Measurements from ENCODE around the gene RPL6.
"Not testable (repeated sequence)": the region's sequence is repeated elsewhere in the genome, so short reads cannot be mapped to it uniquely, and the experiment has no call there.

Gene RPL6

DNA sequence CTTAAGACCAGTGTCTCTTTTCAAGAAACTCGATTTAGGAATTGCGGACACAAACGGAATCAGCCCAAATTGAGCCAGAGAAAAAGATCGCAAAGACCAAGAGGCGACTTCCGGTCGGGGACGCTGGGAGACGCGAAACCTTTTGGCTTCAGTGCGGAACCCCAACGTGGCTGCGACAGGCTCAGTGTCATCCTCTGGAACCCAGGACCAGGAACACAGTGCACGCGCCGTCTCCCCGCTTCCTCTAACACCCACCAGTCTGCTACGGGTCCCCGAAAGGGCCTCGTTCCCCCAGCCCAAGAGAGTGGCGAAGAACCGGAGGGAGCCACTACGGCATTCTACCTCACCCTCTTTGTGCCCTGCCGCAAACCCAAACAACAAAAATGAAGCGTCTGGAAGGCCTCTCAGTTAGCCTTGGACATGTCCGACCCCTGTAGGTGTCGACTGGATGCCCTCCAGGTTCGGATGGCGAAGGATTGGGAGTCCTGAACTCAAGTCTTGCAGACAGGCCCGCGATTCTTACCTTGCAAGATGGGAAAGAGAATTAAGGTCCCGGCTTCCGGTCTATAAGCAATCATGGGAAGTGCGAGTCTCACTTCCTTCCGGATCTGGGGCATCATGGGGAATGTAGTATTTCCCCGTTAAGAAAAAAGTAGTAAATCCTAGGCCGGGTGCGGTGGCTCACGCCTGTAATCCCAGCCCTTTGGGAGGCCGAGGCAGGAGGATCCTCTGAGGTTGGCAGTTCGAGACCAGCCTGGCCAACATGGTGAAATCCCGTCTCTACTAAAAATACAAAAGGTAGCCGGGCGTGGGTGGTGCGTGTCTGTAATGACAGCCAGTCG, at the start of gene RPL6:
Gene RPL6, minus strand, starts transcription at position 542 of the 842 bp plus-strand sequence. CDS start 949 bp downstream, outside the sequence.
- DNase-seq (ENCODE audit: low read depth in 2 of 2) = peak; percentile 60 to 61

DNA sequence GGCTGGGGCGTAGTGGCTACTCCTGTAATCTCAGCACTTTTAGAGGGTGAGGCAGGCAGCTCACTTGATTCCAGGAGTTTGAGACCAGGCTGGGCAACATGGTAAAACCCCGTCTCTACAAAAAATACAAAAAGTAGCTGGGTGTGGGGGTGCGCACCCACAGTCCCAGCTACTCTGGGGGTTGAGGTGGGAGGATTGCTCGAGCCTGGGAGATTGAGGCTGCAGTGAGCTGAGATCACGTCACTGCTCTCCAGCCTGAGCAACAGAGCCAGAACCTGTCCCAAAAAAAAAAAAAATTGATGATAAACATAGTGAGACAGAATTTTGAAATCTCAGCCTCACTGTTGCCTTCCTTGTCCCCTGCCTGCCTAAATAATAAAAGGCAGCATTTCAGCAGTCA, 49.3 kb upstream of the RPL6 start:
- DNase-seq (ENCODE audit: low read depth in 2 of 2) = no peak

DNA sequence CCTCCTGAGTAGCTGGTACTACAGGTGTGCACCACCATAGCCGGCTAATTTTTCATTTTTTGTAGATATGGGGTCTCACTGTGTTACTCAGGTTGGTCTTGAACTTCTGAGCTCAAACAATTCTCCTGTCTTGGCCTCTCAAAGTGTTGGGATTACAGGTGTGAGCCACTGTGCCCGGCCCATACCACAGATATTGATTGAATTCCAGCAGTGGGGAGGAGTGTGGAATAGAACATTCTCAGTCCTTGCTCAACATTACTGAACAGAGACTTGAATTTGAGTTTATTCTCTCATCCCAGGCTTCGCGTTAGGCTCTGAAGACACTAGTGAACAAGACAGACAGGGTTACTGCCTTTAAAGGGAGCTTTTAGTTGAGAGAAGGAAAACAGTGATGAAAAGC, 48.9 kb upstream of the RPL6 start:
- no peak for DNase-seq (ENCODE audit: low read depth in 2 of 2)

DNA sequence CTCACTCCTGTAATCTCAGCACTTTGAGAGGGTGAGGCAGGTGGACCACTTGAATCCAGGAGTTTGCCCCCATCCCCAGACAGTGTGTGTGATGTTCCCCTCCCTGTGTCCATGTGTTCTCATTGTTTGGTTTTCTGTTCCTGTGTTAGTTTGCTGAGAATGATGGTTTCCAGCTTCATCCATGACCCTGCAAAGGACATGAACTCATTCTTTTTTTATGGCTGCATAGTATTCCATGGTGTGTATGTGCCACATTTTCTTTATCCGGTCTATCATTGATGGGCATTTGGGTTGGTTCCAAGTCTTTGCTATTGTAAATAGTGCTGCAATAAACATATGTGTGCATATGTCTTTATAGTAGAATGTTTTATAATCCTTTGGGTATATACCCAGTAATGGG, 47.7 kb upstream of the RPL6 start:
- not testable (repeated sequence) for DNase-seq (ENCODE audit: low read depth in 2 of 2)

DNA sequence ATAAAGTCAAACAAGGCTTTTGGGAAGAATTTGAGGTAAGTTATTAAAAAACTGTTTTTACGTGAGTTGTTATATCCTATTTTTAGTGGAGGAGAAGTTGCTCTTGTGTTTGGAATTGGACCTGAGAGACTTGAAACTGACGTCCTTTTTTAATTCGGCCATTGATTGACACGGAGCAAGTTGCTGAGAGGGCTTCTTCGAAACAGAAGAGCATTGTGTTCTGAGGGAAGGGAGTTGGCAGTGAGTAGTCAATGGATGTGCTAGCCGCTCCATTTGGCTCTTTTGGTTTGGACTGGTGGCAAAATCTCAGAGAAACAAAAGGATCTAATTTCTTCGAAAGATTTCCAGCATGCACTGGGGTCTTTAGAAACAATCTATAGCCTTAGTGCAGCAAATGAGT, 46.6 kb upstream of the RPL6 start:
- DNase-seq (ENCODE audit: low read depth in 2 of 2) = no peak

DNA sequence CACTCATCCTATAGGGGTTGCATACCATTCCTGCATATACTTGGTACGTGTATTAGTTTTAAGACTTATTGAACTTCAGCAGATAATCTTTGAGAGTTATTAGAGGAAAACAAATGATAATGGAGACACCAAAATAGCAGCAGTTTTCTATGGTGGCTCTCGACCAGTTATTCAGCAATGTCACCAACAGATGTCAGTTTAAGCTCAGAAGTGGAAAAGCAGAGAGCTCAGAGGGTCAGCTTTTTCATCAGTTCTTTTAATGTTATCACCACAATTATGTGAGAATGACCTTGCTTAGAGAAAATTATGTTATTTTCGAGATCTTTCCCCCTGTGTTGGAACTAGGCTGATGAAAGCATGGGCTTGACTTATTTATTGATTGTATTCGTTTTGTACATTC, 41.3 kb upstream of the RPL6 start:
- no peak for DNase-seq (ENCODE audit: low read depth in 2 of 2)

DNA sequence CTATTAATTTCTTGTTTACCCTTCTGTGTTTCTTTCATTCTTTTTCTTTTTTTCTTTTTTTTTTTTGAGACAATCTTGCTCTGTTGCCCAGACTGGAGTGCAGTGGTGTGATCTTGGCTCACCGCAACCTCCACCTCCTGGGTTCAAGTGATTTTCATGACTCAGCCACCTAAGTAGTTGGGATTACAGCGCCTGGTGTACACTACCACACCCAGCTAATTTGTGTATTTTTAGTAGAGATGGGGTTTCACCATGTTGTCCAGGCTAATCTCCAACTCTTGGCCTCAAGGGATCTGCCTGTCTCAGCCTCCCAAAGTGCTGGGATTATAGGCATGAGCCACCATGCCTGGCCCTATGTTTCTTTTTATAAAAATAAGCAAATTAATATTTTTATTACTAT, 38.8 kb upstream of the RPL6 start:
- DNase-seq (ENCODE audit: low read depth in 2 of 2) = not testable (repeated sequence)

DNA sequence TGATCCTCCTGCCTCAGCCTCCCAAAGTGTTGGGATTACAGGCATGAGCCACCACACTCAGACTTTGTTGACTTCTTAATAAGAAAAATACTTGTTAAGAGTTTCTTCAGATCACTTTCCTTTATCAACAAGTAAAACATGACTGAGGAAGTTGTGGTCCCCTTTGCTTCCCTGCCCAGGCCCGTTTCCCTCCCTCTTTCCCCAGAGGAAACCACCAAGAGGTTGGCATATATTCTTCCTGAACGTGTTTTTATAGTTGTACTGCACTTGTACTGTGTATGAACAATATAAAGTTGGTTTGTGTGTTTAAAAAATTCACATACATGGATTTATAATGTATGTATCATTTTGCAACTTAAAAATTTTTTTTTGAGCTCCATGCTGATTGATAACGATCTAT, 37.7 kb upstream of the RPL6 start:
- DNase-seq (ENCODE audit: low read depth in 2 of 2) = no peak

DNA sequence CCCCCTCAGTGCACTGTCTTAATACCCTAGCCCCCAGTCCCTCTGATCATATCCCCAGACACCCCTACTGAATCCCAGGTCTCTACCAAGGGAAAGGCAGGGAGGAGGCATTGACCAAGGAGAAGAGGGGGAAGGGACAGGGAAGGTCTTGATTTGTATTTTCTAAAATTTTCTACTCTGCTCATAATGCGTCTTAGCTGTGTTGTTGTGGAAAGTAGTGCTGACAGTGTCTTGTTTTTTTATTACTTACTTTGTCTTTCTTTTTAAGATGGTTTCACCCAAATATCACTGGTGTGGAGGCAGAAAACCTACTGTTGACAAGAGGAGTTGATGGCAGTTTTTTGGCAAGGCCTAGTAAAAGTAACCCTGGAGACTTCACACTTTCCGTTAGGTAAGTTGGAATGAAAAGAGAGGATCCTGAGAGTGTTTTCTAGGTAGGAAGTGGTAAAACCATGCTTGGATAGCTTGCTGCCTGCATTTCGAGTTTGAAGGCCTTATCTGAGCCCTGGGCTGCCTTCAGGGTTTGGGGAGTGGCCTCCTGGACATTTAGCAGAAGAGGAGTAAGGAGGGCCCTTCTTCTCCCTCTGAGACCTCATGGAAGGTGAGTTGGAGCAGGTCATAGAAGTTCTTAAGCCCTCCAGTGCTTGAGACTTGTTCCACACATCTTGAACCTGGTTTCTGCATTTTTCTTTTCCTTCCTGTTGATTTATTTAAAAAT, 36.8 kb upstream of the RPL6 start:
- DNase-seq (ENCODE audit: low read depth in 2 of 2) = no peak

DNA sequence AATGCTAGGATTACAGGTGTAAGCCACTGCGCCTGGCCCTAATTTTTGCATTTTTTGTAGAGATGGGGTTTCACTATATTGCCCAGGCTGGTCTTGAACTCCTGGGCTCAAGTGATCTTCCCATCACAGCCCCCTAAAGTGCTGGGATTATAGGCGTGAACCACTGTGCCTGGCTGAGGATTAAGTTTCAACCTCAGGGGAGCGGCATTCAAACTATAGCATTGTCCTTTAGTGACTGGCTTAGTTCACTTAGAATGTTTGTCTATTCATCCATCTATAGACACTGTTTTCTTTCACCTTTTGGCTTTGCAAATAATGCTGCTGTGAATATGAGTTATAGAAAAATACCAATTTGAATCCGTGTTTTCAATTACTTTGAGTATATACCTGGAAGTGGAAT, 34.5 kb upstream of the RPL6 start:
- DNase-seq (ENCODE audit: low read depth in 2 of 2) = no peak

DNA sequence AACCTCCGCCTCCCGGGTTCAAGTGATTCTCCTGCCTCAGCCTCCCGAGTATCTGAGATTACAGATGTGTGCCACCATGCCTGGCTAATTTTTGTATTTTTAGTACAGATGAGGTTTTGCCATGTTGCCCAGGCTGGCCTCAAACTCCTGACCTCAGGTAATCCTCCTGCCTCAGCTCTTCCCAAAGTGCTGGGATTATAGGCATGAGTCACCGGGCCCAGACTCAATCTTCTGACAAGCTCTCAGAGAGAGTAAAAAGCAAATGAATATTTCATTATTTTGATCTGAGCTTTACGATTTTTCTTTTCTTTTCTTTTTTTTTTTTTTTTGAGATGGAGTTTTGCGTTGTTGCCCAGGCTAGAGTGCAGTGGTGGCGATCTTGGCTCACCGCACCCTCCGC, 31.2 kb upstream of the RPL6 start:
- not testable (repeated sequence) for DNase-seq (ENCODE audit: low read depth in 2 of 2)

DNA sequence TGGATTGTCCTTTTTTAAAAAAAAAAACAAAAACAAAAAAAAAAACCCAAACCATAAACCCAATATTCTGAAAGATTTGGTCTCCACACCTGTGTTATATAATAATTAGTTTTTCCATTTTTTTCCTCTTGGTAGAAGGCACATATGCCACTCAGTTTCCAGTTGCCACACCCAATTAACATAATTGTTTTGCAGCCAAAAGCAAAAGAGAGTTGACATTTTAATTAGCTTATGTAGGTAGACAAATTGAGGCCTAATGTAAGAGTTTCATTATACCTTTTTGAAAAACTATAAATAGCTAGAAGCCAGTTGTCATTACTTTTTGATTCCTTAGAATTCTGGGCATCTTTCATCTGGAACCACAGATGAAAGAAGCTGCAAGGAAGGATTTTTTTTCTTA, 30.4 kb upstream of the RPL6 start:
- DNase-seq (ENCODE audit: low read depth in 2 of 2) = no peak

DNA sequence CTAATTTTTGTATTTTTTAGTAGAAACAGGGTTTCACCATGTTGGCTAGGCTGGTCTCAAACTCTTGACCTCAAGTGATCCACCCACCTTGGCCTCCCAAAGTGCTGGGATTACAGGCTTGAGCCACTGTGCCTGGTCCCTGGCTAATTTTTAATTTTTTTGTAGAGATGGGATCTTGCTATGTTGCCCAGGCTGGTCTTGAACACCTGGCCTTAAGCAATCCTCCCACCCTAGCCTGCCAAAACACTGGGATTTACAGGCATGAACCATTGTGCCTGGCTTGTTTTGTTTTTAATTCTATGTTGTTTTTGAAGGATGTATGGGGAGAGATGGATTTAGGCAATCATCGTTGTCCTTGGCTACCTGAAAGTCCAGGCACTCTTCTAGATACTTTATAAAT, 29.2 kb upstream of the RPL6 start:
- DNase-seq (ENCODE audit: low read depth in 2 of 2) = not testable (repeated sequence)

DNA sequence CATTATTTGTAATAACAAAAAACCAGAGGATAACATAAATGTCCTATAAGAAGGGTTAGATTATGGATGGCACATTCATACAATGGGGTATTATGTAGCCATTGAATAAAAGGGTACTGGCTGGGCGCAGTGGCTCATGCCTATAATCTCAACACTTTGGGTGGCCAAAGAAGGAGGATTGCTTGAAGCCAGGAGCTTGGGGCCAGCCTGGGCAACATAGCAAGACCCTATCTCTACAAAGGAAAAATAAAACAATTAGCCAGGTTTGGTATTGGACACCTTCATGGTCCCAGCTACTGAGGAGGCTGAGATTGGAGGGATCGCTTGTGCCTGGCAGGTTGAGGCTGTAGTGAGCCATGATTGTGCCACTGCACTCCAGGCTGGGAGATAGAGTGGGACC, 24.1 kb upstream of the RPL6 start:
- DNase-seq (ENCODE audit: low read depth in 2 of 2) = no peak

DNA sequence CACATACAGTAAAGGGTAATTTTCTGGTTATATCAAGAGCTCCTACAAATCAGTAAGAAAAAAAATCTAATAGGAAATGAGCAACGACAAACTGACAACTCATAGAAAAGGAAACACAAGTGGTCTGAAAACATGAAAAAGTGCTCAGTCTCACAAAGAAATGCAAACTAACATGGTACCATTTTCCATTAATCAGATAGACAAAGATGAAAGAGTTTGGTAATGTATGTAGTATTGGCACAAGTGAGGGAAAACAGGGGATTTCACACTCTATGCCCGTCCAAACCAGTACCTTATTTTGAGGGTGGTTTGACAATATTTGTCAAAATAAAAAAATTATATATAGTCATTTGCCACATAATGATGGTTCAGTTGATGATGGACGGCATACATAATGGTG, 22.6 kb upstream of the RPL6 start:
- no peak for DNase-seq (ENCODE audit: low read depth in 2 of 2)

DNA sequence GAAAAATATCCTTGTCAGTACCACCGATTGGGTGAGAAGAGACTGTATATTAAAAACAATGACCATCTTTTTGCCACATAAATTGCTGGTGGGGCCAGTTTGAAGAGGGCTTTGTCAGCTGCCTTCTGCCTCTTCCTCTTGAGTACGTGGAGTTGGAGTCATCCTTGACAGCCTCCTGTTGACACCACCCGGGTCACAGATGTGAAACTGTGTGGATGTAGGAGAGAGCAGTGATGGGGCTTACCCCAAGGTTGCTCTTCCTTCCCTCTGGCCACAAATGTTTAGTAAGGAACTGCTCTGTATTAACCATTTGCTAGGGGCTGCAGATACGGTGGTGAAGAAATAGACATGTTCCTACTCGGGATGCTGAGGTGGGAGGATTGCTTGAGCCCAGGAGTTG, 21.5 kb upstream of the RPL6 start:
- DNase-seq (ENCODE audit: low read depth in 2 of 2) = no peak

DNA sequence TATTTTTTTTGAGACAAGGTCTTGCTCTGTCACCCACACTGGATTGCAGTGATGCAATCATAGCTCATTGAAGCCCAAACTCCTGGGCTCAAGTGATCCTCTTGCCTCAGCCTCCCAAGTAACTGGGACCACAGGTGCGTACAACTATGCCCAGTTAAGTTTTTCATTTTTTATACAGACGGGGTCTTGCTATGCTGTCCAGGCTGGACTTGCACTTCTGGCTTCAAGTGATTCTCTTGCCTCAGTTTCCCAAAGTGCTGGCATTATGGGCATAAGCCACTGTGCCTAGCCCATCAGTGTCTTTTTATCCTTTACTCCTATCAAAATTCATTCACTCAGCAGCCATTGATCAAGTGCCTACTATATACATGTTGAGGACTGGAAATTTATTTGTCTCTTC, 18.4 kb upstream of the RPL6 start:
- no peak for DNase-seq (ENCODE audit: low read depth in 2 of 2)

DNA sequence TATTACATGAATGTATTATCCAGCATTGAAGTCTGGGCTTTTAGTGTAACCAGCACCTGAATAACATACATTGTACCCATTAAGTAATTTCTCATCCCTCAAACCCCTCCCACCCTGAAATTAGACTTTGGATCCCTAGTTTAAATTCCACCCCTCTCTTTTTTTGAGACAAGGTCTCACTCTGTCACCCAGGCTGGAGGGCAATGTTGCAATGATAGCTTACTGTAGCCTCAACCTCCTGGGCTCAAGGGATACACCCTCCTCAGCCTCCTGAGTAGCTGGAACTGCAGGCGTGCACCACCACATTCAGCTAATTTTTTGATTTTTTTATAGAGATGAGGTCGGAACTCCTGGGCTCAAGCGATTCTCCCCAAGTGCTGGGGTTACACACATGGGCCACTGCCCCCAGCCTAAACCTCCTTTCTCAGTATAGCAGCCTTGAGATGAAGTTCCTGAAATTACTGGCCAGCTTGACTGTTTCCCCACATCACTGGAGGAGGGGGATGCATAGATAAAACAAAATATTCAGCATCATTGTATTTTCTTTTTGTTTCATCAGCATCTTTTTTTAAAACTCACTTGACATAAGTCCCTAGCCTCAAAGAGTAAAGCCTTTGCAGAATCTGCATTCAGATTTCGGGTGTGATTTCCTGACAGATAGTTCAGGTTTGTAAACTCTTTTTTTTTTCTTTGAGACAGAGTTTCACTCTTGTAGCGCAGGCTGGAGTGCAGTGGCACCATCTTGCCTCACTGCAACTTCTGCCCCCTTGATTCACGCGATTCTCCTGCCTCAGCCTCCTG, 16.4 kb upstream of the RPL6 start:
- DNase-seq (ENCODE audit: low read depth in 2 of 2) = no peak

DNA sequence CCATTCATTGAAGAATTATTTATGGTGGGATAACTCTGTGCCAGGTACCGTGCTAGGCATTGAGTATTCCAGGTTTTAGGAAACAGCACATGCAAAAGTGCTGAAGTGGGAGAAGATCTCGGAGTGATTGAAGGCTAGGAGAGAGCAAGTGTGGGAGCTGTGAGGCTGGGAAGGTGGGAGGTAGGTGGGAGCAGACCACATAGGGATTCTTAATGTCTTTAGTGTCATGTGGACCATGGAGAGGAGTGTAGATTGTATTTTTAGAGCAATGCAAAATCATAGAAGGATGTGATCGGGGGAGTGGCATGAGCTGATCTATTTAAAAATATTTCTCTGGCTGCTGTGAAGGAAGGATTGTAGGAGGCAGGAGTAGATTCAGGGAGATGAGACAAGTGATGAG, 14.7 kb upstream of the RPL6 start:
- no peak for DNase-seq (ENCODE audit: low read depth in 2 of 2)

DNA sequence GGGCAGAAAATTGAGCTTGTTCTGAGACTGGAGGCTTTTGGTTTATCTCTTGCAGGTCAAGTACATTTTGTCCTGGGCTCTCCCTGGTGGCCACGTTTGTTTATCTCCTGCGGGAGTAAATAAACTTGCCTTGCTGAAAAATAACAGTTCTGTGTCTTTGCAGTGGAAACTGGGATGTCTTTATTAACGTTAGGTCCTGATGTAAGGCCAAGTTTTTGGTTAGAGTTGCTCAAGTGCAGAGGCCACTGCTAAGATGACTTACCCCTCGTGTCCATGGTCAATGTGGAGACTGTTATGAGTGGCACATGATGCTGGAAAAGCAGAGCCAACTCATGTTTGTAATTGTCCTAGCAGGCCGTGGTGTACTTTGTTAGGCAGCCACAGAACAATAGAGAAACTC, 13.1 kb upstream of the RPL6 start:
- no peak for DNase-seq (ENCODE audit: low read depth in 2 of 2)

DNA sequence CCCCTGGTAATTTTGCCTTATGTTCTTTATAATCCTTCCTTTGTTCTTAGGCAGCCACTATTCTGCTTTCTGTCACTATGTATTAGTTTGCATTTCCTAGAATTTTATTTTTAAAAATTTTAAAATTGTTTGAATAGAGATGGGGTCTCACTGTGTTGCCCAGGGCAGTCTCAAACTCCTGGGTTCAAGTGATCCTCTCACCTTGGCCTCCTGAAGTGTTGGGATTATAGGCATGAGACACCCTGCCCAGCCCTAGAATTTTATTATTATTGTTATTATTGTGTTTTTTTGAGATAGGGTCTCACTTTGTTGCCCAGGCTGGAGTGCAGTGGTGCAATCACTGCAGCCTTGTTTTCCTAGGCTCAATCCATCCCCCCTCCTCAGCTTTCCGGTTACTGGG, 12.0 kb upstream of the RPL6 start:
- DNase-seq (ENCODE audit: low read depth in 2 of 2) = no peak

DNA sequence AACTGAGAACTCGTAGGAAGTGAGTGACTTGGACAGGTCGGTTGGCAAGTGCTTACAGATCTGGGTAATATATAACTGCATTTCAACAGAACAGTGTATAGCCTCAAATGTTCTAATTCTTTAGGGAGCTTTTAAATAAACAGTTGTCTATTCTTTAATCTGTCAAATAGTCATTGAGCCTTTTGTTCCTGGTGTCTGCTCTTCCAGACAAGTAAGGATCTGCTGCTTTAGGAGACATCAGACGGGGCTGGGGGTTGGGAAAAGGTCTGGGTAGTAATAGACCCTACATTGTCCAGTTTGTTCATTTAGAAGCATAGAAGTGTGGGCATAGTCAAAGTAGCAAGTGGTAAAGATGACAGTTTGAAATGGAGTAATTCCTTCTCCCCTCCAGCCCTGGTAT, 11.3 kb upstream of the RPL6 start:
- no peak for DNase-seq (ENCODE audit: low read depth in 2 of 2)
